ENCODE data around the gene TTBK2.

The TTBK2 gene

DNA sequence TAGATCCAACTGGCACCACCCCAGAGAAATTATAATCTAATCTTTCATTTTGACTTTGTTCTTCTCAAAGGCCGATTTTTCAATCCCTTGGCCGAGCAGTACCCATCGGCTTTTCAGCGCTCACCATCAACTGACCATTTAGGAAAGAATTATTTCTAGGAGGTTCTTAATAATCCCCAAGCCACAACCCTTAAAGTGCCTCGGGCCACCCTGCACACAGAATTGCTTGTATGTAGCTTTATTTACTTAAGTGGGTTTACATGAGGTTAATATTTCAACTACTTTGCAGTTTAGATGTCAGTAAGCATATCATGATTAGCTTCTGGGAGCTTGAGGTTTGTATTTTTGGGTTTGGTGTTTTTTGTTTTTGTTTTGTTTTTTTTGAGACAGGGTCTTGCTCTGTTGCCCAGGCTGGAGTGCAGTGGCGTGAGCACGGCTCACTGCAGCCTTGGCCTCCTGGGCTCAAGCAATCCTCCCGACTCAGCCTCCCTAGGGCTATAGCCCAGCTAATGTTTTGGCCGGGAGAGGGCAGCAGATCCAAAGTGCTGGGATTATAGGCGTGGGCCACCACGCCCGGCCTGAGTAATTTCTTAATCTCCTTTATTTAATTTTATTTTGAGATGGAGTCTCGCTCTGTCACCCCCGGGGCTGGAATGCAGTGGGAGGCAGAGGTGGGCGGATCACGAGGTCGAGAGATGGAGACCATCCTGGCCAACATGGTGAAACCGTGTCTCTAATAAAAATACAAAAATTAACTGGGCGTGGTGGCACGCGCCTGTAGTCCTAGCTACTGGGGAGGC, 182.8 kb downstream of the TTBK2 start:
- no peak for TF ChIP-seq GATA1 (IDR thresholded peaks at IDR 0.05; ENCODE audit: low read depth, low read length)
- TF ChIP-seq POLR2A (IDR thresholded peaks at IDR 0.05; ENCODE audit: low read length) = no peak

DNA sequence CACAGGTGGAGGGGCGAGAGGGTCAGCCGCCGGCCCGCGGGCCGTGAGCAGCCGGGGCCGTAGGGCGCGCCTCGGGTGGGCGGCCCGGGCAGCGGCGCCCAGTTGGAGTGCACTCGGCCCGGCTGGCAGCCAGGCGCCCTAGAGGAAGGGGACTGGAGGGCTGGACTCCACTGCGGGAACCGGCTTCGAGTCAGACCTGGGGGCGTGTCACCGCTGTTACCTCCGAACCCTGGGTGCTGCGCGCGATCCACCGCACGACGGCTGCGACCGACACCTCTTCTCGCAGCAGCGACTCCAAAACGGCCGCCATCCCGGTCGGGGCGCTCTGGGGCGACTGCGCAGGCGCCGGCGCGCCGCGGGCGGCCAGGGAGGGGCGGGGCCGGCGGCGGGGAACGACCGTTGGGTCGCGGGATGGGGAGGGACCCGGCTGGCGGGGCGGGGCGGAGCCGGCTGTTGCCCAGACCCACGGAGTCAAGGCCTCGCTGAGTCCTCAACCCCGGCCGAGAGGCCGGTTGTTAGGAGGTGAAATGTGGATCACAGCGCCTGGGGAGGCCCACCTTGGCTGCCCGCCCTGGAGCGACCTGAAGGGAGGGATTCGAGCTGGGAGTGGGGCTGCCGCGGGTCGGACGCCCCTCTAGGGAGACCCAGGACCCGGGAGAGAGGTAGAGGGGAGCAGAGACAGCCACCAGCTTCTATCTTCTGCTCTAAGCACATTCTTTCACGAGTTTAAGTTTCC, 183.6 kb downstream of the TTBK2 start, which contains the start of gene CDAN1:
CDAN1 (minus strand) TSS at position 336 of the 736 bp plus-strand sequence; CDS start at position 310, 26 bp downstream.
- DNase-seq = peak; percentile 89 to 95
- TF ChIP-seq POLR2A (IDR thresholded peaks at IDR 0.05; ENCODE audit: low read length) (peak; percentile 77), GATA1 (IDR thresholded peaks at IDR 0.05; ENCODE audit: low read depth, low read length) (no peak)

More for the DNA sequence above, 182.8 kb downstream of the TTBK2 start:
- DNase-seq = peak; percentile 53 to 58

DNA sequence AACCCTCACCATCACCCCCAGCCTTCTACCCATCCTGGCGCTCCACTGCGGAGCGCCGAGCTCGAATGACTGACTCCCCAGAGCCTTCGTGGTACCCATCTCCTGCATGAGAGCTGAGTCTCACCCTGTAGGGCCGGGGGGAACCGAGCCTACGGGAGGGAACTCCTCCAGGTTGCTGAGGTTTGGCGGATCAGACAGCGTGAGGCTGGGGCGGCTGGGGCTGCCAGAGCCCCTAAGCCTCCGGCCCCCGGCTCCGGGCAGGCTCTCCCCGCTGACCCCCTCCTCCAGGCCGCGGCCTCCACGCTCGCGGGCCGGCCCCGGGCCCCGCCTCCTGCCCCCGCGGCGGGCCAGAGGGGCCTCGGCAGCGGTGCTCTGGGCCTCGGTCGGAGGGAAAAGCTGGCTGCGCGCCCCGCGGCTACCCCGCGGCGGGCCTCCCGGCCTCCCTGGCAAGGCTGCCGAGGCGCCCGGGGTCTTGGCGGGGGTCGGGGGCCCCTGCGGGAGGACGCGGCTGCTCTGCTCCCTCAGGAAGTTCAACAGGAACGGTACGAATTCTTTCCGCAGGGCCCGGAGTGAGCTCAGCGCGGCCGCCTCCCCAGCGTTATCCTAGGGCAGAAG, 184.3 kb downstream of the TTBK2 start:
- peak; percentile 45 to 67 for DNase-seq
- TF ChIP-seq GATA1 (IDR thresholded peaks at IDR 0.05; ENCODE audit: low read depth, low read length) (no peak), POLR2A (IDR thresholded peaks at IDR 0.05; ENCODE audit: low read length) (no peak)

DNA sequence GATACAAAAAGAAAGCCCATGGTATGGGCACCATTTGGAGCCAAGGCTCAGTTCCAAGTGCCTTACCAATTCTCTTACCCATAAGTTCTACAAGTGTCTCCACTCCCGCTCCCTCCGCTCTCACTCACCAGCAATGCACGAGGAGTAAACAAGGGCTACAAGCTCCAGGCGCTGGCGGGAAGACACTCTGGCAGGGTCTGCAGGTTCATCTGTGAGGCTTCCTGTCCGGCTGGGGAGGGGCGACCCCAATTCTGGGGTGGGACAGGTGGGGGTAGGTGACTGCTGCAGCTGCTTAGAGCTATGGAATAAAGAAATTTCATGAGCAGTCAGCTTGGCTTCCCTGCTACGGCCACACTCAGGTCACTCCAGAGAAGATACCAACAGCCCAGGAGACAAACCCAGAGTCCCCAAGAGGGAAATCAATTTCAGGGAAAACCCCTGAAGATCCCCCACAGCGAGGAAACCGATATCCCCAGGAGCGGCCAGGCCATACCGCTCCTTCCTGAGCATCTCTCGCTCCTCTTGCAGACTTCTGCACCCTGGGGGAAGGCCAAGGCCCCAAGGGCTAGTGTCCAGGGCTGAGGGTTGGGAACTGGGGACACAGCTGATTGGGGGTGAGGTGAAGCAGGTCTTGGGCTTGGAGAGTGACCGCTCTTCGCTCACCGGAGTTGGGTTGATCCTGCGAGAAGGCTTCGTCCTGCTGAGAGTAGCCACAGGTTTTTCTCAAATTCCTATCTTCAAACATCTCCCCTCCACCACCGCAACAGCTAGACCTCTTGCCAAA, 185.0 kb downstream of the TTBK2 start:
- no peak for DNase-seq

DNA sequence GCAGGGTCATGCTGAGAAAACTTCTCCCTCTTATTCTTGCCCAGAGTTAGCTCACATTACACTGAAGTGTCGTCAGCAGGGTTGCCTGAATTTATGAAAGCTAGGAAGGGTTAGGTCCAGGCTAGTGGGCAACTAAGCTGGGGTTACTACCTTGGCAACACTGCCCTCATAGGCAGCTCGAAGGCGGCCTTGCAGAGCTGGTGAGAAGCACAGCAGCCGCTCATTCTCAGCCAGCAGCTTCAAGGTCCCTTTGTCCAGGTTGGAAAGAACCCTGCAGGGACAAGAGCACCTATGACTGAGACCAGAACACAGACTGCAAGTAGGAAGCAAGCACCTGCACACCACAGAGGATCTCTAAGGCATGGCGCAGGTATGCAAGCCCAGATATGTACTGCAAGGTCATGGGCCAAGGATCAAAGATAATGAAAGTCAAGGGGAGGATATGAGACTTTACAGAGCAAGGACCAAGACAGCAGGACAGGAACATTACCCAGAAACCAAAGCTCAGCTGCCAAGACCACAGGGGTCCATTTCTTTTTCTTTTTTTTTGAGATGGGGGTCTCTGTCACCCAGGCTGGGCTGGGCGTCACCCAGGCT, 186.4 kb downstream of the TTBK2 start:
- TF ChIP-seq GATA1 (IDR thresholded peaks at IDR 0.05; ENCODE audit: low read depth, low read length) = no peak
- no peak for TF ChIP-seq POLR2A (IDR thresholded peaks at IDR 0.05; ENCODE audit: low read length)
- DNase-seq = peak in 1 of 2 experiments; percentile 33

More for the DNA sequence above, 185.0 kb downstream of the TTBK2 start:
- TF ChIP-seq GATA1 (IDR thresholded peaks at IDR 0.05; ENCODE audit: low read depth, low read length) = no peak
- no peak for TF ChIP-seq POLR2A (IDR thresholded peaks at IDR 0.05; ENCODE audit: low read length)

DNA sequence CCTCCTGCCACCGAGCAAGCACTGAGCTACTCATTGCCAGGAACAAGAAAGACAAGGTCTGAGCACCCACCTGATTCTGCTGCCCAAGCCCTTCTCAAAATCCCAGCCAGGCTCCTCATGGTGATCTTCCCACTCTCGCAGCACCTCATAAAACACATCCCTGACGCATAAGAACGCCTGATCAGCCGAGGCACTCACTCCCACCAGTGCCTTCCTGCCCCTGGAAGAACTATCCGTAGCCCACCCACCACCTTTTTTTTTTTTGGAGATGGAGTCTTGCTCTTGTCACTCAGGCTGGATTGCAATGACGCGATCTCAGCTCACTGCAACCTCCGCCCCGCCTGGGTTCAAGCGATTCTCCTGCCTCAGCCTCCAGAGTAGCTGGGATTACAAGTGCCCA, 187.6 kb downstream of the TTBK2 start:
- TF ChIP-seq POLR2A (IDR thresholded peaks at IDR 0.05; ENCODE audit: low read length) (no peak), GATA1 (IDR thresholded peaks at IDR 0.05; ENCODE audit: low read depth, low read length) (no peak)
- no peak for DNase-seq

DNA sequence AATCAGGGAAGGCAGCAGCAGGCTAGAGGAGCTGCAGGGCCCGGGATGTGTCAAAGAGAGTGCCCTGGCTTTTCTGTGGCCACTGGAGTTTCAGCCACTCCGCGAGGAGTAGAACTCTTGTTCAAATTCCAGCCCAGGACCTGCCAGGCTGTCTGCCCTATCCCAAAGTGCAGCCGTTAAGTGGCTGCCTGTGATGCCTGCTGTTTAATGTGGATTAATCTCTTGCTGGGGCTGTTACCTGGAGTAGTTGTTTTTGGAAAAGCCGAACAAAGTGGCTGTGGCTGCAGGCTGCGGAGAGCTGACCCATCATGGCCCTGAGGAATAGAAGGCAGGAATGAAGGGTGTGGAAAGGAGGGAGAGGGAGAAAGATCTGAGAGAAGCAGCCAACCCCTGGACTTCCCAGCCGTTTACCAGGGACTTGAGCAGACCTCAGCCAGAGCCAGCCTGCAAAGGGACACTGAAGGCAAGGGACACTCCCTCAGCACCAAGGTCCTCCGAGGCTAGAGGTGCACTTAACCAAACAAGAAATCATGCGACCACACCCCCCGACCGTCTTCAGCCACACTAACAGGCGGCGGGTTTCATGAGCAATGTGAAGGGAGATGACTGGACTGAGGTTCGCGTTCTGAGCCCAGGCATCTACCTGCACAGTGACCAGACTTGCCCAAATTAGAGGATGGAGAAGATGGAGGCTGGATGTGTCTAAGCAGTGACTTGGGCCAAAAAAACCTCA, 188.3 kb downstream of the TTBK2 start:
- TF ChIP-seq GATA1 (IDR thresholded peaks at IDR 0.05; ENCODE audit: low read depth, low read length) (no peak), POLR2A (IDR thresholded peaks at IDR 0.05; ENCODE audit: low read length) (no peak)
- no peak for DNase-seq

DNA sequence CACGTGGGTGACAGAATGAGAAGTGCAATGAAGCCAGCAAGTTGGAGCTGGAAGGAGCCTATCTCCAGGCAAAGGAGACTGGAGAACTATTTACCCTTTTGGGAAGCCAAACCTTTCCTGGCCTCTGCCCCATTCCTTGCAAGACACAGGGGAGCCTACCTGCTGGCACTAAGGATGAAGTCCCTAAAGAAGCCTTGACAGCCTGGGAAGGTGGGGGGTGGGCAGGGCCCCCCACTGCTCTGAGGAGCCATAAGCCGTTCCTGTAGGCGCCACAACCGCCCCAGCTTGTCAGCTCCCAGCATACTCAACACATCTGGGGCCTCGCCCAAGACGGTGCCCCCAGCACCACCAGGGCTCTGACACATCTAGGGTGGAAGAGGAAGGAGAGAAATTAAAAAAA, 189.1 kb downstream of the TTBK2 start:
- no peak for DNase-seq
- TF ChIP-seq POLR2A (IDR thresholded peaks at IDR 0.05; ENCODE audit: low read length) (no peak), GATA1 (IDR thresholded peaks at IDR 0.05; ENCODE audit: low read depth, low read length) (no peak)

DNA sequence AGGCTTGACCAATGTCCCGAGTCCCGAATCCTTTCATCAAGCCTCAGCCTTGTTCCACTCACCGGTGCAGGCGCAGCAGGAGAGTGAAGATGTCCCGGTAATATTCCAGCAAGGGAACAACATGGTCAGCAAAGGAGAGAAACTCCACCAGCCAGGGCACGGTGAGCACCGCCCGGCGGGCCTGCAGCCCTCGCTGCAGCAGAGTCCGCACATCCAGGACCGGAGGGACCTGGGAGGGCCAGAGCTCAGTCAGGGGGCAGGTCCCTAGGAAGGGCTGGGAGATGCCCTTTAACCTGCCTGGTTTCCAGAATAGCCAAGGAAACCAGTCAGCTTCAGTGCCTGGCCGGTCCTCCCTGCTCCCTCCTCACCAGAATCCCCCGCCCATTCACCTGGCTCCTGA, 190.0 kb downstream of the TTBK2 start:
- no peak for TF ChIP-seq GATA1 (IDR thresholded peaks at IDR 0.05; ENCODE audit: low read depth, low read length)
- no peak for TF ChIP-seq POLR2A (IDR thresholded peaks at IDR 0.05; ENCODE audit: low read length)

DNA sequence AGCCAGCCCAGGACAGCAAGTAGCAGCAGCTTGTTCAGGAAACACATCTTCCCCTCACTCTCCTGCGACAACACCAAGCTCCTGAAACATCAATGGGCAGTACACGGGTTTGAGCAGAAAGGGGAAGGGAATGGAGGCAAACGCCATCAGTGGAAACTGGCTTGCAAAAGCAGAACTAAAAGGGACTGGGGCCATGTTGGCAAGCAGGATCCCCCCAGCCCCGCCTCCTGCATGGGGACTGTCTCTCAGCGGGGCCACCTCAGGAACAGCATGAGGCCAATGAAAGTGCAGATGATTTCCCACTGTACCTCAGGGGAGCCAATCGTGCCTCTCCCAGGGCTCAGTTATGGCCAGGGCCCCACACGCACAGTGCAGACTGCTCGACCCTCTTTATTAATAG, 190.4 kb downstream of the TTBK2 start:
- TF ChIP-seq GATA1 (IDR thresholded peaks at IDR 0.05; ENCODE audit: low read depth, low read length) (no peak), POLR2A (IDR thresholded peaks at IDR 0.05; ENCODE audit: low read length) (no peak)
- no peak for DNase-seq

More for the DNA sequence above, 190.0 kb downstream of the TTBK2 start:
- DNase-seq = no peak

DNA sequence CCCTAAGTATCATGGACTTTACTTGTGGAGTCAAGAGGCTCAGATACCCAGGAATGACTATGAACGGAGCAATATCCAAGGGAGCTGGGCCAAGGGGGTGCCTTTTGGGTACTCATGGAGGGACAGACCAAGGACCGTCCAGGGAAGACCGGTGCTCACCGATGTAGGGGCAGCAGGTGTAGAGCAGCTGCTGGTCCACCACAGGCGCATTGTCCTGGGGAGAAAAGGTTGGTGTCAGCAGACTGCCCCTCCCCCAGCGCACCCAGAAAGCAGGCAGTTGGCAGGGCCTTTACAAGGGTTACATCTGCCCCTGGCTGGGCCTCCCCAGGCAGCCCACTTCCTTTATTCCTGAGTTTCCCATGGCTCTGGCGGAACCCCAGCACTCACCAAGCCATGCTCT, 191.2 kb downstream of the TTBK2 start:
- no peak for DNase-seq
- TF ChIP-seq GATA1 (IDR thresholded peaks at IDR 0.05; ENCODE audit: low read depth, low read length) (no peak), POLR2A (IDR thresholded peaks at IDR 0.05; ENCODE audit: low read length) (no peak)

DNA sequence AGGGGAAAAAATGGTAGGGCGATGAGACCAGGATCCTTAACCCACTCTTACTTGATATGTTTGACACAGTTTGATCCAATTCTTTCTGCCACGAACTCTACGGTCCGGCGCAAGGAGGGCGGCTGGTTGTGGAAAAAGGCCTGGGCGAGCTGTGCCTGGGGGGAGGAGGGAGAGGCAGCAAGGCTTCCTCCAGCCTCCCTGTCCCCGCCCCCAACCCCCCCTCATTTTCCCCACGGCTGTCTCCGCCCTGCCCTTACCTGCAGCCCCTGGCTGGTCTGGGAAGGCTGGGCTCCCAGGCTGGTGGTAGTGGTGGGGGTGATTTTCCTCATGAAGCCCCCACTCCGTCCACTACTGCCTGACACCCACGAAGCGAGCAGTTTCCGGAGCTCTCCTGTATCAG, 191.6 kb downstream of the TTBK2 start:
- DNase-seq = no peak
- TF ChIP-seq POLR2A (IDR thresholded peaks at IDR 0.05; ENCODE audit: low read length) = no peak
- TF ChIP-seq GATA1 (IDR thresholded peaks at IDR 0.05; ENCODE audit: low read depth, low read length) = no peak
